ENCODE results near the gene PLA2G2D. TPM values are rescaled to one million over a fixed set of nuclear protein-coding genes. Genes with fewer than 3 reads are reported as not detected.

Gene PLA2G2D
- total and polyA plus RNA-seq, 10 of the 15 experiments (the other 5 are each of a cell fraction or from before 2014, with no cell fraction given): 0.06 to 0.38 (median 0.16) TPM; not detected in 2

DNA sequence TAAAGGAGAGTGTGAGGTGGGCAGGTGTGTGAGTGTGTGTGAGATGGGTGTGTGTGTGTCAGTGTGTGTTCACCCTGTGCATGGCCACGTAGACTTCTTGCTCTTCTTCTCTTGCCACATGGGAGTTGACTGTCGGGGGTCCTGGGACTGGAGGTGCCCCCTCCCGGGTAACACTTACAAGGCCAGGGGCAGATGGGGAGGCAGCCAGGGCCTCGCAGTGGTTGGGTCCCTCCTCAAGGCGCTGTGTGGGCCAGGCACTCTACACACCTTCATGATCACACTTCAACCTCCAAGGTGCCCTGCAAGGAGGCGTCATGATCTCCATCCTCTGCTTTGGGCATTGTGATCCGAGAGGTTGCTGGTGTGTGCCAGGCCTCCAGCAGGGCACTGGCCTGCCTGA, 22.1 kb upstream of the PLA2G2D start:
- Histone ChIP-seq H3K27ac (ENCODE audit: control insufficient read depth, insufficient read depth) (no peak overlapping the region), H3K27me3 (replicated peaks in 1 of 2; ENCODE audit: control insufficient read depth in 2 of 2, insufficient read depth in 2 of 2, low read length in 1 of 2) (no peaks in the 10 kb centered on the region), H3K36me3 (ENCODE audit: control insufficient read depth in 2 of 2, insufficient read depth in 2 of 2, low read length in 1 of 2) (no peaks in the 10 kb centered on the region), H3K9ac (ENCODE audit: control insufficient read depth, insufficient read depth, low read length) (no peak overlapping the region), H4K20me1 (ENCODE audit: control insufficient read depth, insufficient read depth) (no peaks in the 10 kb centered on the region), H3K4me3 (no peak overlapping the region), H2AFZ (ENCODE audit: control insufficient read depth, low read depth, low read length) (no peak overlapping the region), H3K4me2 (ENCODE audit: control insufficient read depth, insufficient read depth) (no peak overlapping the region), H3K4me1 (ENCODE audit: control insufficient read depth, insufficient read depth, low read length) (no peaks in the 10 kb centered on the region), H3K79me2 (ENCODE audit: control insufficient read depth, insufficient read depth, low read length) (no peaks in the 10 kb centered on the region), H3K9me3 (replicated peaks; ENCODE audit: control insufficient read depth, insufficient read depth, low read length) (no peaks in the 10 kb centered on the region)
- SMC1A ChIA-PET (ENCODE audit: uncharacterized antibody, unreplicated experiment): no interaction called here
- FAIRE-seq (no peak), ATAC-seq (no peak), DNase-seq (ENCODE audit: low read depth, low spot score) (no peak)
- BruUV-seq (replicated peaks): no TSS peak
- RAD21 ChIA-PET (ENCODE audit: unreplicated experiment): no interaction called here
- in situ Hi-C loops (cut with MboI) (no loop called here), intact Hi-C loops (cut with micrococcal nuclease; ENCODE audit: unreplicated experiment) (no loop called here)
- CTCF ChIA-PET: no interaction called here
- WGBS (ENCODE audit: insufficient coverage, insufficient replicate concordance, low lambda C conversion rate, missing lambda C conversion rate): 39% methylated on average over 7 of the region's 7 CpGs
- TF ChIP-seq, protein P1, sequence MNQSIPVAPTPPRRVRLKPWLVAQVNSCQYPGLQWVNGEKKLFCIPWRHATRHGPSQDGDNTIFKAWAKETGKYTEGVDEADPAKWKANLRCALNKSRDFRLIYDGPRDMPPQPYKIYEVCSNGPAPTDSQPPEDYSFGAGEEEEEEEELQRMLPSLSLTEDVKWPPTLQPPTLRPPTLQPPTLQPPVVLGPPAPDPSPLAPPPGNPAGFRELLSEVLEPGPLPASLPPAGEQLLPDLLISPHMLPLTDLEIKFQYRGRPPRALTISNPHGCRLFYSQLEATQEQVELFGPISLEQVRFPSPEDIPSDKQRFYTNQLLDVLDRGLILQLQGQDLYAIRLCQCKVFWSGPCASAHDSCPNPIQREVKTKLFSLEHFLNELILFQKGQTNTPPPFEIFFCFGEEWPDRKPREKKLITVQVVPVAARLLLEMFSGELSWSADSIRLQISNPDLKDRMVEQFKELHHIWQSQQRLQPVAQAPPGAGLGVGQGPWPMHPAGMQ (IDR thresholded peaks at IDR 0.05; ENCODE audit: borderline replicate concordance): no peak
- TF ChIP-seq EED (IDR thresholded peaks at IDR 0.05; ENCODE audit: low read depth): no peak
- TF ChIP-seq KDM1A (IDR thresholded peaks at IDR 0.05; ENCODE audit: borderline replicate concordance): no peak
- no peak for TF ChIP-seq IKZF2 (IDR thresholded peaks at IDR 0.05)
- no peak for TF ChIP-seq RB1 (IDR thresholded peaks at IDR 0.05; ENCODE audit: borderline replicate concordance)
- TF ChIP-seq TARDBP (IDR thresholded peaks at IDR 0.05; ENCODE audit: borderline replicate concordance): no peak
- no peak for TF ChIP-seq TCF12 (IDR thresholded peaks at IDR 0.05; ENCODE audit: low read depth, low read length)
- TF ChIP-seq GABPA (IDR thresholded peaks at IDR 0.05; ENCODE audit: low read depth): no peak
- POLR2A ChIA-PET: no interaction called here

DNA sequence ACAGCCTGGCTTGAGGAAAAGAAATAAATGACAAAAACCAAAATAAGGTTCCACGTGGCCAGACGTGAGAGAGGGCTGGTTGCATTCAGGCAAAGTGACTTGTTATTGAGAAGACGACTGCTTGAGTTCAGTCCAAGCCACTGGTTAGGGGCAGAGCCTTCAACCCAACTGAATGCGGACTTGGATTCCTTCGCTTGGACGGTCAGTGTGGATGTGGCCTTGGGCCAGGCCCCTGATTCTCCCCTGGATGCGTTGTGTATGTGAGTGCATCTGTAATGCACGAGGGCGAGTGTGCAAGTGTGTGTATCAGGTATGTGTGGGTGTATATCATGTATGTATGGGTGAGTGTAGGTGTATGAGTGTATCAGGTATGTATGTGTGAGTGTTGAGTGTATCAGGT, 21.7 kb upstream of the PLA2G2D start:
- no peaks in the 10 kb centered on the region for H3K27me3 ChIP-seq (replicated peaks in 1 of 2; ENCODE audit: control insufficient read depth in 2 of 2, insufficient read depth in 2 of 2, low read length in 1 of 2)
- H3K4me2 ChIP-seq (ENCODE audit: control insufficient read depth, insufficient read depth): no peak overlapping the region
- H3K9me3 ChIP-seq (replicated peaks; ENCODE audit: control insufficient read depth, insufficient read depth, low read length): no peaks in the 10 kb centered on the region
- DNase-seq (ENCODE audit: low read depth, low spot score) (no peak), ATAC-seq (no peak), FAIRE-seq (no peak)
- H3K4me3 ChIP-seq: no peak overlapping the region
- H3K4me1 ChIP-seq (ENCODE audit: control insufficient read depth, insufficient read depth, low read length): no peaks in the 10 kb centered on the region
- no peak overlapping the region for H3K27ac ChIP-seq (ENCODE audit: control insufficient read depth, insufficient read depth)
- 53% methylated on average over 9 of the region's 9 CpGs for WGBS (ENCODE audit: insufficient coverage, insufficient replicate concordance, low lambda C conversion rate, missing lambda C conversion rate)
- BruUV-seq (replicated peaks): no TSS peak
- no peak overlapping the region for H3K9ac ChIP-seq (ENCODE audit: control insufficient read depth, insufficient read depth, low read length)
- SMC1A ChIA-PET (ENCODE audit: uncharacterized antibody, unreplicated experiment): no interaction called here
- intact Hi-C loops (cut with micrococcal nuclease; ENCODE audit: unreplicated experiment) (no loop called here), in situ Hi-C loops (cut with MboI) (no loop called here)
- TF ChIP-seq, protein P2, sequence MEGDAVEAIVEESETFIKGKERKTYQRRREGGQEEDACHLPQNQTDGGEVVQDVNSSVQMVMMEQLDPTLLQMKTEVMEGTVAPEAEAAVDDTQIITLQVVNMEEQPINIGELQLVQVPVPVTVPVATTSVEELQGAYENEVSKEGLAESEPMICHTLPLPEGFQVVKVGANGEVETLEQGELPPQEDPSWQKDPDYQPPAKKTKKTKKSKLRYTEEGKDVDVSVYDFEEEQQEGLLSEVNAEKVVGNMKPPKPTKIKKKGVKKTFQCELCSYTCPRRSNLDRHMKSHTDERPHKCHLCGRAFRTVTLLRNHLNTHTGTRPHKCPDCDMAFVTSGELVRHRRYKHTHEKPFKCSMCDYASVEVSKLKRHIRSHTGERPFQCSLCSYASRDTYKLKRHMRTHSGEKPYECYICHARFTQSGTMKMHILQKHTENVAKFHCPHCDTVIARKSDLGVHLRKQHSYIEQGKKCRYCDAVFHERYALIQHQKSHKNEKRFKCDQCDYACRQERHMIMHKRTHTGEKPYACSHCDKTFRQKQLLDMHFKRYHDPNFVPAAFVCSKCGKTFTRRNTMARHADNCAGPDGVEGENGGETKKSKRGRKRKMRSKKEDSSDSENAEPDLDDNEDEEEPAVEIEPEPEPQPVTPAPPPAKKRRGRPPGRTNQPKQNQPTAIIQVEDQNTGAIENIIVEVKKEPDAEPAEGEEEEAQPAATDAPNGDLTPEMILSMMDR (IDR thresholded peaks at IDR 0.05 in 2 of 3, conservative IDR thresholded peaks at IDR 0.05 in 1 of 3; ENCODE audit: control insufficient read depth in 2 of 3, extremely low read depth in 1 of 3, insufficient read depth in 1 of 3, low read depth in 3 of 3, low read length in 3 of 3): no peak
- TF ChIP-seq KAT2A (conservative IDR thresholded peaks at IDR 0.05; ENCODE audit: control insufficient read depth, low read depth, low read length) (no peak), BCL11A (IDR thresholded peaks at IDR 0.05; ENCODE audit: low read depth, low read length) (no peak)
- no peaks in the 10 kb centered on the region for H4K20me1 ChIP-seq (ENCODE audit: control insufficient read depth, insufficient read depth)
- H3K79me2 ChIP-seq (ENCODE audit: control insufficient read depth, insufficient read depth, low read length): no peaks in the 10 kb centered on the region
- CTCF ChIA-PET: no interaction called here
- H3K36me3 ChIP-seq (ENCODE audit: control insufficient read depth in 2 of 2, insufficient read depth in 2 of 2, low read length in 1 of 2): no peaks in the 10 kb centered on the region
- POLR2A ChIA-PET: no interaction called here
- no peak overlapping the region for H2AFZ ChIP-seq (ENCODE audit: control insufficient read depth, low read depth, low read length)
- RAD21 ChIA-PET (ENCODE audit: unreplicated experiment): no interaction called here
